GM19438 (cell line): ENCODE data around the gene ESYT3.
"Not testable (repeated sequence)": the region's sequence is repeated elsewhere in the genome, so short reads cannot be mapped to it uniquely, and the experiment has no call there.

Source experiments
- ATAC-seq: cut with Tn5 transposase; IDR thresholded peaks from one replicate; pipeline ENCODE4 v1.9.1; 2021; ENCODE audit warnings: low read depth; ENCODE audit not compliant: unreplicated experiment

ESYT3 gene

DNA sequence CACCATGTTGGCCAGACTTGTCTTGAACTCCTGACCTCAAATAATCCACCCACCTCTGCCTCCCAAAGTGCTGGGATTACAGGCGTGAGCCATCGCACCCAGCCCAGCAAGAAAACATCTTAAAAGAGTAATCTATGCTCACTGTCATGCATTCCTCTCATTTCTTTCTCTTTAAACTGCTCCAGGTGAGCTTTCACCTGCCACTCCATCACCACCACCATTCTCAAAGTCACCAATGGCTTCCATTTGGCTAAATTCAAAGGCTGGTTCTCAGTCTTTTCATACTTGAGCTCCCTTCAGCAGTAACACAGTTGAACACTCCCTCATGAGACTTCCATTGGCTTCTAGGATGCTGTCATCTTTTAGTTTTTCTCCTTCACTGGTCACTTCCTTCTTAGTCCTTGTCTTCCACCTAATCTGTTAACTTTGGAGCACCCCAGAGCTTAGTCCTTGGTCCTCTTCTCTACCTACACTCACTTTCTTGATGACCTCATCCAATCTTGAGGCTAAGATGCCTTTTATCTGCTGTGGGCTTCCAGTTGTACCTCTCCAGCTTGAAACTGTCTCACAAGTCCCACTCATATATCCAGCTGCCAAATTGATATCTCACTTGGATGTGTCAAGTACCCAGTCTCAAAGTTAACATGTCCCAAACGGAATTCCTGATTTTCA is 27.0 kb upstream of the ESYT3 start:
- no peak for ATAC-seq

DNA sequence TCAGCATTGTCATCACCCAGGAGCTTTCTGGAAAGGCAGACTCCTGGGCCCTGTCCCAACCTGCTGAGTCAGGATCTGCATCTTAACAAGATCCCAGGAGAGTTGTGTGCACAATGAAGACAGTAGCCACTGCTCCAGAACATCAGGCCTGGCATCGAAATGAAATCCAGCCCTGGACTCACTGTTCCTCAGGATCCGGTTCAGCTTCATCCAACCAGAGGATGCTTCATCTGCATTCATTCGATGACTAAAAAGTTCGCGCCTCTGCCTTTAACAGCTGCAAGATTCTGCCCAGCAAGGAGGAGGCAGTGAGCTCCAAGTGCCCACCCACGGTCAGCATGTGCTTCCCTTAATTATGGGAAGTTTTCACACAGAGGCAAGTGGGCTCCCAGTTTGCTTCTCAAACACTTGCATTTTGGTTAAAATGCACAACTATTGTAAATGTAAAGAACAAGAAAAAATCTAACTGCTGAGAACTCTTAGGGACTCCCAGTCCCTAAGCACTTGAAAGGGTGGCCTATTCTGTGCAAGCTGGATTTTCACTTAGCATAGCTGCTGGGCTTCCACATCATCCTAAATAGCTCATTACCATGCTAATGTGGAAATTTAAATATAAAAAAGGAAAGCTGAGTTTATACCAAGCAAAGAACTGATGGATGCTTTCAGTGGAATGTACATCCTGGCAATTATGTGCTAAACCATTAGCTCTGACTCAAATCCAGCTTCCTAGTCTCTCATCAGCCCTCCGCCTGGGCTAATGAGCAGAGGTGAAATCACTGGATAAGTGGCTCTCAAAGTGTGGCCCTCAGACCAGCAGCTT is 25.5 kb upstream of the ESYT3 start:
- ATAC-seq: no peak

DNA sequence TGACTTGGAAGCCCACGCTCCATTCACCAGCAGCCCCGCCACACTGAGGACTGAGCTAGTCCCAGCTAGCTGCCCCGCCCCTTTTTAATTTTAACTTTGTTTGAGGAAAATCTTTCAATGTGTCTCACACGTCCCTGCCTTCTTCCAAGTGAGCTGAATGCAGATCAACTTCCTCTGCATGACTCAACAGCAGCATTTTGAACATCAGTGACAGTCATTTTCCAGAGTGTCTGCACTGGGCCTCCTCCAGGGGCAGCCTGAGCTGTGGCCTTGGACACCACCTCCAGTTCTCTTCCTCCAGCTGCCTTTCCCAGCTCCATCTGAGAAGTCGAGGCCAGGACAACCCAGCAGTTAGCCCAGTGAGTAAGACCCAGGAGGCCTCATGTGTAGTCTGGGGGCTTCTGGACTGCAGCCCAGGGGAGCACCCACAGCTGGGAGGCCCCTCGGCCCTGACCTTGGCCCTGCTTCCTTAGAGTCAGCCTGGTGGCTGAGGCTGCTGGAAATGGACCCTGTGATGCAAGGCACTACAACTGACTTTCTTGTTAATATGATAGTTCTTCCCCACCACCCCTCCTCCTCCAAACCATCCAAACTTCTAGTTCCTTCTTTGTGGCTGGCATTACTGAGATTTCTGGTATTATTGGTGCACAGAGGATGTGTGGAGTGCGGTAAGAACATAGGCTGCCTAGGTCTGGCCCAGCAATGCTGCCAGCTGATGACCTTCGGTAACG is 21.4 kb upstream of the ESYT3 start:
- no peak for ATAC-seq

DNA sequence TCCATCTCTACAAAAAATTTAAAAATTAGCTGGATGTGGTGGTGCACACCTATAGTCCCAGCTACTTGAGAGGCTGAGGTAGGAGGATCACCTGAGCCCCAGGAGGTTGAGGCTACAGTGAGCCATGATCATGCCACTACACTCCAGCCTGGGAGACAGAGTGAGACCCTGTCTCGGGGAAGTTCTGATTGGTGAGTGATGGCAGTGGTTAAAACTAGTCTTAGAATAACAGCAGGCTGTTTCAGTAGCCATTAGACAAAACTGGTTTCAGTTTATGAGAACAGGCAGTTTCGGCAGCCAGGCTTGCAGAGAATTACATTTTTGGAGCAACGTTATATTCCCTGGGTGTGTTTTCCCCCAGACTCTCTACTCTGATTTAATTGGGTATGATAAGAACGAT is 18.2 kb upstream of the ESYT3 start:
- ATAC-seq: not testable (repeated sequence)

DNA sequence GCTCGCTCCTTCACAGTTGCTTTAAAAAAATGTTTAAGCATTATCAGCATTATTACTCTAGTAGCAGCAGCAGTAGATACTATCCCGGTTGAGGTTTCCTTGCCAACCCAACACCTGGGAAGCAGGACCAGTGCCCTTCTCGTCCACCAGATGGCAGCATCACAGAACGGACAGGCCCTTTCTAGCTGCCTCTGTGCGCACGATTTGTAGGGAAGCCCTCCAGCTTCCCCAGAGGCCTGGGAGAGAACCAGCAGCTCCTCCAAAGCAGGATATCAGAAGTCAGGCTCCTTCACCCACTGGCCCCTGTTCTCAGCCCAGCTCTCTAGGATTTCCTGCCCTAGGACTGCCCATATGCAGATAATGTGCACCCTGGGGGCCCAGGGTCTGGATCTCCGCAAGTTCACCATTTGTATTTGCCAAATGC is 16.8 kb upstream of the ESYT3 start:
- peak; percentile 82 for ATAC-seq

DNA sequence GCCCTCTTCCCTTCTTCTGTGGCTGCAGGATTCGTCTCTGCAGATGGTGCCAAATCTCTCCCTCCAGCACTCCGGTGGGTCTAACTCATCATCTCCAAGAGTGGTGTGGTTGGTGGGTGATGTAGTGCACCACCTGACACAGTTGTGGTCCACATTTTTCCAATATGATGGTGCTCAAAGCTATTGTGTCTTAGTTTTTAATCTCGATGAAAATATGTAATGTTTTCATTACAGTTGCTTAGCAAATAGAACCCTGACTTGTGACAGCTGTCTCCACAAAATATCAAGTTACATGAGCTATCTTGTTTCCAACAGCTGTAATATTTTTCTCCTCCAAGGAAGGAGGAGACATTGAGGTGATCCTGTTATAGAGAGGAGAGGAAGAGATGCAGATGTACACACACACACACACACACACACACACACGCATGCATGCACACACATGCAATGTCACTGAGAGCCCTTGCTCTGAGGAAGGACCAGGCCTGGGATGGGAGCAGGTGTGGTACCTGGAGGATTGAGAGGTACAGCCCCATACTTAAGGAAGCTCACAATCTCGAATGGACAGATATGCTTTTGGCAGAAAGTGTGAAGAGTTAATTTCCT is 15.7 kb upstream of the ESYT3 start:
- no peak for ATAC-seq

DNA sequence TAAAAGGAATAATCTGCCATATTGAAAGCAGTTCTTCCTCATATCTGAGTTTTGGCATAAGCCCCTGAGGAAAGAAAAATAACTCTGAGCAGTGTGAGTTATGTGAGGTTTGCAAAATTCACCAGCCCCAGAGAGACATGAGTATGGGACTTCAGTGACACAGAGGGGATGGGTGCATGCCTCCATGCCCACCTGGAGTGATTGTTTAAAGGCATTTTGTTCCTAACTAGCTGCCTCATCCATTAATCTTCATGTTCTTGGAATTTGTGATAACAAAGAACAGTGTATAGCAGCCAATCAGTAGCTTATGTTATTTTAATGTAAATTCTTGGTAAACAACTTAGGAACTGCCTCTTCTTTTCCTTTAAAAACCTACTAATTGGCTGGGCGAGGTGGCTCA is 11.1 kb upstream of the ESYT3 start:
- ATAC-seq: no peak

DNA sequence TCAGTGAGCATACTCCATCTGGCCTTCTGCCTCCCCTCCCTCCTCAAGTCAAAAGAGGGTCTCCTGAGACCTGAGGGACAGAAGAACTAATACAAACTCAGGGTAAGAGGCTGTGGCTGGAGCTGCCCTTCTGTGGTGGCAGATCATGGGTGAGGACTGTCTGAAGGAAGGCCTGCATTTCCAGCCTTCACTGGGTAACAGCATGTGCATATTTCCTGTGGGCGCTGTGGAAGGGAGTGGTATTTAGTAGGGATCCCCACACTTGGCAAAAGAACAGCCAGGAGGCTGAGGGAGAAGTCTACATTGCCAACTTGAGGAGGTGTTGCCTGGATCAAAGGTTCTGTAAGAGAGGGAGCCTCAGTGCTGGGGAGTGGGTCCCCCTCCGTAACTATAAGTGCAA is 10.1 kb upstream of the ESYT3 start:
- ATAC-seq: no peak

DNA sequence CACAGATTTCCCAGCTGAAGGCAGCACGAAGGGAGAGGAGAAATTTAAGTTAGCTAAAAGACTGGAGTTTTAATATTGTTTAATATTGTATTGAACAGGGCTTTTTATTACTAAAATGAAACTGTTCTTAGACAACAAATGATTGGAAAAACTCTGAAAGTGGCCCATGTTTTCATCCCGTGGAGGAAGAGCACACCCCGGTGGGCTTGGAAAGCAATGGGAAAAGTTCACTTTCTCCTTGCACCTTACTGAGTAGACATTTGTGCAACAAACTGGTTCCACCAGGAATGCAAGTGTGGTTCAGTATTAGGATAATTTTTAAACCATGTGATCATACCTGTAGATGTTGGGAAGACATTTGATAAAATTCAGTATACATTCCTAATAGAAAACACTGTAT is 8.2 kb upstream of the ESYT3 start:
- ATAC-seq: no peak

DNA sequence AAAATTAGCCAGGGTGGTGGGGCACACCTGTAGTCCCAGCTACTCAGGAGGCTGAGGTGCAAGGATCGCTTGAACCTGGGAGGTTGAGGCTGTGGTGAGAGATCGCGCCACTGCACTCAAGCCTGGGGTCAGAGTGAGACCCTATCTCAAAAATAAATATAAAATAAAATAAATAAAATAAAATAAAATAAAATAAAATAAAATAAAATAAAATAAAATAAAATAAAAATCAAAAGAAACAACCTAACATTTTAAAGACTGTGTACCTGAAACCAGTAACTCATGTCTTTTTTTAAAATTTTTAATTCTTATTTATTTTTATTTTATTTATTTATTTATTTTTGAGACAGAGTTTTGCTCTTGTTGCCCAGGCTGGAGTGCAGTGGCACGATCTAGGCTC is 7.7 kb upstream of the ESYT3 start:
- not testable (repeated sequence) for ATAC-seq

DNA sequence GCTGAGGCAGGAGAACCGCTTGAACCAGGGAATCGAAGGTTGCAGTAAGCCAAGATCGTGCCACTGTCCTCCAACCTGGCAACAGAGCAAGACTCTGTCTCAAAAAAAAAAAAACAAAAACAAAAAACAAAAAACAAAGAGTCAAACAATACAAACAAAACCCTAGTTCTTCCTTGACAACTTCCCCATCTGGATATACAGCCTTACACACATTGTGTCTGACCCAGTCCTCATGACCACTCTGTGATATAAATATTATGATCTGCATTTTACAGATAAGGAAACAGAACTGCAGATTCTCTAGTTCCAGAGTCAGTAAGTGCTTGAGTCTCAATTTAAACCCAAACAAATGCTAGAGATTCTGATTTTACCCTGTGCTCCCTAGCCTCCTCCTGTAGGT is 4.8 kb upstream of the ESYT3 start:
- no peak for ATAC-seq

DNA sequence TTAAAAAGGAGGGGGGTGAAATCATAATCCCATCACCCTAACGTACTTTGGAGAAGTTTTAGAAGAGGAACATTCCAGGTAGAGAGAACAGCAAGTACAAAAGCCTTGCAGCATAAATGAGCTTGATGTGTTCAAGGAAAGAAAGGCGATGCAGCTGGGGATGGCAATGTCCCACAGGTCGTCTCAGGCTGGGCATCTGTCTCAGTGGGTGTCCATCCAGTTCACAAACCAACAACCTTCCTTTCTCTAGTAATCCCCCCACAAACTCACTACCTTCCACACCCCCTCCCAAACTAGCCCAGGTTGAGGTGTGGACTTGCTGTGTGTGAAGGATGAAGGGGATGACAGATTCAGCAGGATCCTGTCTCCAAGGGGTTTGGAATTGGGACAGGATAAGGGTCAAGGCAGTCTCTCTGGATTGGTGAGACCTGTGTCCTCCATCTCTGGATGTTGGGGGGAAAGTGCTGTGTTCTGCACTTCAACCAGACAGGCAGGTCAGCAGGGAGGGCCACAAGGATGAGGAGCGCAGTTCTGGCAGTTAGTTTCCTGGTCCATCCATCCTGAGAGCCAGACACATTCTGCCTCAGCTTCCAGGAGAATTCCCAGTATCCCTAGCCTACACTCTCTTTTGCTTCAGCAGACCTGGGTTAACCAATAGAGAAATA is 1.7 kb upstream of the ESYT3 start:
- no peak for ATAC-seq

DNA sequence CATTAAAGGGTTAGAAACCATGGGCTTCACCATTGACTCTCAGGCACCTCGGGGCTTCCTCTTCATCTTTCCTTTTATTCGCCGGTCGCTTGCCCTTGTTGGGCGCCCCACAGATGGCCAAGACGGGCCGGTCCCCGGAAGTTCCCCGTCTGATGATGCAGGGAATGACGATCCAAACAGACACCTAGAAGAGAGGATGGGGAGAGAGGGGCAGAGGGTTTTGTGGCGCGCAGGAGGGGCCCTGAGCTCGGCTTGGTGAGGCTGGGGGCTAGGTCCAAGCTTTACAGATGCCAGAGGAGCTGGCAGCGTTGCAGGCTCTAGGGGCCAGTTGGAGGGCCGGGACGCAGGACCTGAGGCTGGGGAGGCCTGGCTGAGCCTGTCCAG is 532 bp upstream of the ESYT3 start:
- no peak for ATAC-seq

DNA sequence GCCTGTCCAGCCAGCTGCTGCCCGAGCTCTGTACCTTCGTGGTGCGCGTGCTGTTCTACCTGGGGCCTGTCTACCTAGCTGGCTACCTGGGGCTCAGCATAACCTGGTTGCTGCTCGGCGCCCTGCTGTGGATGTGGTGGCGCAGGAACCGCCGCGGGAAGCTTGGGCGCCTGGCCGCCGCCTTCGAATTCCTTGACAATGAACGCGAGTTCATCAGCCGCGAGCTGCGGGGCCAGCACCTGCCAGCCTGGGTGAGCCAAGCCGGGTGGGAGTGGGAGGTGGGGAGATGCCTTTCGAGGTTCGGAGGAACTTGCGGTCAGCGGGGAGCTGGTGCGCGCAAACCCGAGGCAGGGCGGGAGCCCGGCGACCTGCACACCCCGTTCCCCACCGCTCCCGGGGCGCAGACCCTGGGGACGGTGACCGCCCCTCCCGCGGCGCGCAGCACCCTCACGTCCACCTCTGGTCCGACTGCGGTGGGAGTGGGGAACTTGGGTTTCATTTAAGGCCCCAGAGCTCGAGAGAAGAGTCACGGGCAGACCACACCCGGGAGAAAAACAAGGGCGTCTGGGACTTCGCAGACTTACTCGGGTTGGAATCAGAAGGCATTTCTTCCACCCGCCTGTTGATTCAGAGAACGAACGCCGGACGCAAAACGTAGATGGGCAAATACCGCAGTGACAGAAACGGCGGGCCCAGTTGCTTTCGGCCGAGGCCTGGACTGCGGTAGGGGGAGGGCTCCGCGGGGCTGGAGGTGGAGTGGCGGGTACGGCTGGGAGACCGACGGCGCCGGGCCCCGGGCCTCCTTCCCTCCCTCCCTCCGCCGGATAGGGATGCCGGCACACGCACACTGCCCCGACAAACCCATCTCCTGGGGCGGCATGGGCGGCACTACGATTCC is 708 bp downstream of the ESYT3 start:
- no peak for ATAC-seq

DNA sequence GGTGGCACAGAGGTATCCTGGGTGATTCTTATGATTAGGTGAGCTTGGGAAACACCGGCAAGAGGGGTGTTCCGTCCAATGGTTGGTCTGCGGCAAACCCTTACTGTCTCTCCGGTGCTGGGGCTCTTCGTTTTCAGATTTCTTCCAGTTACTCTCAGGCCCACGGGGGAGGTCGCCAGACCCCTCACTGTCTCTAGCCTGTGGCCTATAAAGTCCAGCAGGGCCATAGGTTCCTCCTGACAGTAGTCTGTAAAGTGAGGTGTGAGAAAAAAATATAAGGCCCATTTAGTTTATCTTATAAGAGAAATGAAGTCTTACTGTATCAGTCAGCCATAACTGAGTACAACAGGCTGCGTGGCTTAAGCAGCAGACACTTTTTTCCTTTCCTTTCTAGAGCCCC is 1.4 kb downstream of the ESYT3 start:
- no peak for ATAC-seq

DNA sequence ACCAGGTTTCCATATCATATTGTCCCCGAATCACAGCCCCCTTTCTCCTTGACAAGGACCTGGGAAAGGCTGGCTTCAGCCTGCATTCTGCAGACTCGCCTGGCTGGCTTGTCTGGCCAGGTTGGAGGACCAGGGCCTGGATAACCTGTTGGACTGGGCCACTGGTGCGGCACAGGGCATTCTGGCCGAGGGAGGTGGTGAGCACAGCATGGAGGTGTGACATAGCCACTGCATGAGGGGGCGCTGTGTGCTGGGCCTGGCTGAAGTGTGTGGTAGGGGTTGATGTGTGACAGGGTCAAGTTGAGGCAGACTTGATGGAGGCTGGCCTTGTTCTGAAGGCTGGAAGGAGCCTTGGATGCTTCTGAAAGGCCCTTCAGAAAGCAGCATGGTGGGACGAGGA is 2.9 kb downstream of the ESYT3 start:
- no peak for ATAC-seq

DNA sequence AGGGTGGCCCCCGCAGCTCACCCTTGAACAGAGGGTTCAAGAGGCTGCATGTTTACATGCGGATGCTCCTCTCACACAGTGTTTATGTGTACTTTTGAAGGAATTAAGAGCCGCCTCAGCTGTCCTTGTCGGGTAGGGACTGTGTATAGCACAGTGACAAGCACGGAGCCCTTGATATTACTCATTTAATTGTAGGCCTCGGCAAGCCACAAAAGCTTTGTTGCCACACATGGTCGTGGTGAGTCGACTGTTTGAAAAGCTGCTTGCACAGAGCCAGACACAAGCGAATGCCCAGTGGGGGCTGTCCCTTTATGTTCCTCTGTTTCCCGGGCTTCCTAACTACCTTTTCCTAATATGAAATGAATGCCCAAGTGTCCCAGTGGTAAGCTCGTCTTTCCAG is 4.5 kb downstream of the ESYT3 start:
- no peak for ATAC-seq

DNA sequence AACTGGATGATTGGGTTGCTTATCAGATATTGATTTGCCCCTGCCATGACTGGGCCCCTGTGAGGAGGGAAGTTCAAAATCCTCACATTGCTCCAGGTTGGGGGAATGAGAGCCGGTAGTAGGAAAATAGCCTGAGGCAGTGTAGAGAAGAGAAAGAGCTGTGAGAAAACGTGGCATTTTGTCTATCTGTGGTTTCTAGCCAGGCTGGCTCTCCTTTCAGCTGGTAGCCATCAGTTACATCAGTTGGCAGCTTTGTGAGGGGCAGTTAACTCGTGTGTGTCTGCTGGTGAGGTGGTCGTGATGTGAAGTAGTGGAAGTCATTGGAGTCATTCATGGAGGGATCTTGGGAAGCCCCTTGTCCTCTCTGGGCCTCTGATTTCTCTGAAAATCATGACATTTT is 5.2 kb downstream of the ESYT3 start:
- no peak for ATAC-seq

DNA sequence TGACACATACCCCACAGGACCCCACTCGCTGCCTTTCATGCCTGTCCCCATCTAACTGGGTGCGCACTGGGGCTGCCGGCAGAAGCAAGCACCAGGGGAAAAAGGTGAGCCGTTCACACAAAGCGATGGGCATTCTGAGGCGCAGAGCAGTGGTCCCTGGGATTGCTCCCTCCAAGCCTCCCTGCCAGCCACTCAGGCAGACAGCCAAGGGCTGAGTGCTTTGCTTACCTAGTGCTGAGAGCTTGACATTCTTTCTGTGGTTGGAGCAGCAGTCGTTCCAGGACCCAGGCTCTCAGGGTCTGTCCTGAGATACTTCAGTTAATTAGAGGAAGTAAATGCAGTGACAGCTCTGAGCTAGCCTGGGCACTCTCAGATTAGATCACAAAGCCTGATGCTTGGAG is 5.7 kb downstream of the ESYT3 start:
- ATAC-seq: no peak

DNA sequence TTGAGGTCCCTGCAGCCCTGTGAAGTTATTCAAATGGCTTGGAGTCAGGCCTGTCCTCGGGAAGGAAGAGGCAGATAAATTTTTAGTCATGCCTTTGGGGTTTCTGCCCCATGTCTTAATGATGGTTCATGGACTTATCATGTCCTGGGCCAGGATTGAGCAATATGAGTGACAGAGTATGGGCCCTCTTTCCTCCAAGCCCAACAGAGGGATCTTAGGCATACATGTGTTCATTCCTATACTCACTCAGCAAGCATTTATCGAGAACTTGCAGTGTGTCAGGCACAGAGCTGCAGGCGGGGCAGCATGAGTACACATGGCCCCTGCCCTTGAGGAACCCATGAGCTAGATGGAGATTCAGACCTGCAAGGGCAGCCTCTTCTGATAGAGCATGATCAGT is 6.2 kb downstream of the ESYT3 start:
- no peak for ATAC-seq
